GM12801 (cell line): ENCODE measurements around the gene IGF2.

ENCODE experiments used
- TF ChIP-seq, protein P1 (sequence below): IDR thresholded peaks from one replicate; pipeline ENCODE4 v1.5.1; 2011; ENCODE audit warnings: control low read depth; ENCODE audit not compliant: insufficient read length; ENCODE audit errors: extremely low read depth

Gene IGF2

DNA sequence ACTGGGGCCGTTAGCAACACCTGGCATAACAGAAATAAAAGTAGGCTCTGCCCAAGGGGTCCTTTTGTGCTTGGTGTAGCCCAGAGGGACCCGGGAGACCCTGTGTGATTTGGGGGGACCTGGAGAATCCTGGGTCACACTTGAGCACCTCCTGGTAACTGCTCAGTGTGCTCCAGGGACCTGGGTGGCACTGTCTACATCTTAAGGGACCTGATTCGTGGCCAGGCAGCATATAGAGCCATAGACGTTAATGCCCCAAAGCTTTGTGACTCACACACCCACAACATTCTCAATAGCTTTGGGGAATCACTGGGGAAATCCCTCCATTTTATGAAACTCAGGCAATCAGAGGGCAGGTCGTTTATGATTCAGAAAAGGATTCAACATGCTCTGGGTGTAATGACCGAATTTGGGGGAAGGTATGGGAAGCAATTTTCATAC lies 3.6 kb upstream of the IGF2 start:
- TF ChIP-seq, protein P1, sequence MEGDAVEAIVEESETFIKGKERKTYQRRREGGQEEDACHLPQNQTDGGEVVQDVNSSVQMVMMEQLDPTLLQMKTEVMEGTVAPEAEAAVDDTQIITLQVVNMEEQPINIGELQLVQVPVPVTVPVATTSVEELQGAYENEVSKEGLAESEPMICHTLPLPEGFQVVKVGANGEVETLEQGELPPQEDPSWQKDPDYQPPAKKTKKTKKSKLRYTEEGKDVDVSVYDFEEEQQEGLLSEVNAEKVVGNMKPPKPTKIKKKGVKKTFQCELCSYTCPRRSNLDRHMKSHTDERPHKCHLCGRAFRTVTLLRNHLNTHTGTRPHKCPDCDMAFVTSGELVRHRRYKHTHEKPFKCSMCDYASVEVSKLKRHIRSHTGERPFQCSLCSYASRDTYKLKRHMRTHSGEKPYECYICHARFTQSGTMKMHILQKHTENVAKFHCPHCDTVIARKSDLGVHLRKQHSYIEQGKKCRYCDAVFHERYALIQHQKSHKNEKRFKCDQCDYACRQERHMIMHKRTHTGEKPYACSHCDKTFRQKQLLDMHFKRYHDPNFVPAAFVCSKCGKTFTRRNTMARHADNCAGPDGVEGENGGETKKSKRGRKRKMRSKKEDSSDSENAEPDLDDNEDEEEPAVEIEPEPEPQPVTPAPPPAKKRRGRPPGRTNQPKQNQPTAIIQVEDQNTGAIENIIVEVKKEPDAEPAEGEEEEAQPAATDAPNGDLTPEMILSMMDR, result no peak

DNA sequence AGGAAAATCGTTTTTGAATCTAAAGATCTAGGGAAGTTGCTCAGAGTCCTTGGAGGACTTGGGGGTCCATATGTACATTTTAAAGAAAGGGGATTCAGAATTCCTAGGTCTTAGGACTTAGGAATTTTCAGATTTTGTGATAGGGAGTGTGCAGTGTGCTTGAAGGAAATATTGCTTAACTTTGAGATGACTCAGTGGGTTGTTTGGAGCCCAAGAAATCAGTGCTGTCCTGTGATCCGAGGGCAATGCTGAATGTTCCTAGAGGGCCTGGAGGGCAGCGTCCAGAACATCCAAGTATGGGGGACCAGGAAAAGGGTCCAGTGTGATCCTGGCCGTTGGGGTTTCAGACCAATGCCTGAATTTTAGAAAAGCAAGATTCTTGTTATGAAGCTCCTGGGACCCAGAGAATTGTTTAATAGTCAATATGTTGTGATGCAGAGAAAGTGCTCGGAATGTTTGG lies 3.1 kb upstream of the IGF2 start:
- TF ChIP-seq, protein P1, result no peak

DNA sequence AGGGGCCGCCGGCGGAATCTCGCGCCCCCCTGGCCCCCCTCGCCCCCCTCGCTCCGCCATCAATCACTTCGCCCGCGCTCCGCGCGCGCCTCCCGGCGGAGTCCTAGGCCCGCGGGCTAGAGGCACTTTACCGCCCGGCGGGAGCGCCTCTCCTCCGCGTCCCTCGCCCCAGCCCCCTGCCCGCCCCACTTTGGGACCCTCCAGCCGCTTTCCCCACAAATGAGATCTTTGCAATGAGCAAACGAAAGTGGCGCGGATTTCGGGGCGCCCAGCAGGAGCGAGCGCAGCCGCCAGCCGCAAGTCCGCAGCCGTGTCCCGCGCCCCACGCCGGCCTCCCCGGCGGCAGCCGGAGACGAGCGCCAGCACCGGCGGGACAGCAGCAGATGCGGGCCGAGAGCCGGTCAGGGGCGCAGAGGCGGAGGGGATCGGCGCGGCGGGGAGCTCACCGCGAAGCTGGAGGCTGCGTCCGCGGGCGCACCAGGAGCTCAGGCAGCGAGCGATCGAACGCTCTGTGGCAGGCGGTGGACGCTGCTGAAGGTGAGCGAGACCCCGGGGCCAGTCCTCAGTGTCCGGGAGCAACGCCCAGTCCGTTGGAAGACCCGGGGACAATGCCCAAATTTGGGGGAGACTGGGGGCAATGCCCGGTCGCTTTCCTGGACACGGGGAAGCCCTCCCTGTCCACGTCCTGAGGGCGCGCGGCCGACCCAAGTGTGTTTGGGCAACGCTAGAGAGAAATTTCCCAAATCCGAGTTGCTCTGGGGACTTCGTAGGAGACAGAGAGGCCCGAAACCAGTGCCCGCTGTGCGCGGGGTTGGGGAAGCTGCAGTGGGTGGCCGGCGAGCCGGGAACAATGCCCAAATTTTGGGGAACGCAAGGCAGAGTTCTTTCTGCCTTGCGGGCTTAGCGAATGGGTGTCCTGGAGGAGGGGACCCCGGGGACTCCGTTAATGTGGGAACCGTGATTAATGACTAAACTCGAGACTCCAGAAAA lies 1.5 kb upstream of the IGF2 start:
- TF ChIP-seq, protein P1, result no peak

DNA sequence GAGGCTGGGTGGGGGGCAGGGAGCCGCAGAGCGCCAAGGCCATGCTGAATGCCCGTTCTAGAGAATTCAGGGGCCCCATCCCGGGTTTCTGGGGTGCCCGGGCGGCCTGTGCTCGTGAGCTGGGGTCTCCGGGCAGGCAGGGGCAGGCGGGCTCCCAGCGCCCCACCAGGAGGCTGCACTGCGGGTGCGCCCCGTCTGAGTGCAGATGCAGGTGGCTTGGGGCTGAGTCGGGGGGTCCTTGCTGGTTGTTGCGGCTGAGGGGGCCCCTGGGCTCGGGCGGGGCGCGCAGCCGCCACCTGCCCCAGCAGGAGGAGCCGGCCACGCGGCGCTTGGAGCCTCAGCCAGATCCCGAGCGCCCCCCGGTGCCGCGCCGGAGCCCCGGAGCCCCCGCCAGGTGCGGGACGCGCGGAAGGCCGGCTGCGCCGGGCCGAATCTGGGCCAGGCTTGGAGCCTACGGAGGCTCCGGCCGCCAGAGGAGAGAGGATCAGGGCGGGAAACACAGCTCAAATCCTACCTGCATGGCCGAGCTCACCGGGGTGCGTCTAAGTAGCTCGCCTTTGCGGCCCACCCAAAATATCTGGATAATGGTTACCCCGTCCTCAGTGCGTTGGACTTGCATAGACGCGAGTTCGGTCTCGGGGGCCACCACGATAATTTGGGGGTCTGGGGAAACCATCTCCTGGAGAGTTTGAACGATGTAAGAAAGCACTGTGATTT lies 590 bp upstream of the IGF2 start:
- TF ChIP-seq, protein P1, result no peak

DNA sequence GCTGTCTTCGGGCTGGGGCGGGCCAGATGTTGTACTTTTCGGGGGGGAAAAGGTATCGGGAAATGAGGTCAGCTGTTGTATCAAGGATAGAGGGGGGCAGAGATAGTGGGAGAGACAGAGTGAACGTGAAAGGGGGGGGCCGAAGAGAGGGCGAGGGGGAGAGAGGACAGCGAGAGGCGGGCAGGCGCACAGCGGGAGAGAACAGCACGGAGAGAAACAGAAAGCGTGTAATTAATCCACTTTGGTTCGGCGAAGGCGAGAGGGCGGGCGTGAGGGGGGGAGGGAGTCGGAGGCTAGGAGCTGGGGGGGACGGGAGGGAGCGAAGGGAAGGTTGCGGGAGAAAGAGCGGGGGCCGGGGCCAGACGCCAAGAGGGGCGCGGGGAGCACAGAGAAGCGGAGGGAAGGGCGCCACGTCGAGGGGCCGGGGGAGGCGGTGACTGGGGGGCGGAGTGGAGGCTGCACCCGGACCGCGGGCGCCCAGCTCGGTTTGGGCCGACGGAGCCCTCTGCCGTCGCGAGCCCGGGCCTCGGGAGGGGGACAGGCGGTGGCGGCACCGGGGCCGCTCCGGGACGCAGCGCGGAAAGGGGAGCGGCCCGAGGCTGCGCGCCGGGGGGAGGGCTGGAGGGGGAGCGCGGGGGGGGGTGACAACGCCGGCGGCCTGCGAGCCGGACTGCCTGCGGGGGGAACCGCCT lies 612 bp downstream of the IGF2 start:
- TF ChIP-seq, protein P1, result no peak

DNA sequence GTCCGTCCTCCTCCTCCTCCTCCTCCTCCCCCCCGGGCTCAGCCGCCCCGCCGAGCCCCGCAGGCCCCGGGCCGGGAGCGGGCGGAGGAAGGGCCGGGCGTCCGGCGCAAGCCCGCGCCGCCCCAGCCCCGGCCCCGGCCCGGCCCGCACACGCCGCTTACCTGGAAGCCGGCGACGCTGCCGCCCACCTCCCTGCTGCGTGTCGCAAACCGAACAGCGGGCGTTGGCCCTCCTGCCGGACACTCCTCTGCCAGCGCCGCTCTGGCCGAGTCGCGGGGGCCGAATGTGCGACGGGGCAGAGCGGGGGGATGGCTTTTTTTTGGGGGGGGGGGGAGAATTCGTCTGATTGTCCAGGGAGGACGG lies 1.1 kb downstream of the IGF2 start:
- TF ChIP-seq, protein P1, result no peak
